ENCODE results near the gene ZBTB7C.

ZBTB7C gene

GRCh38 chr18:48099481-48100164 is 309.6 kb downstream of the ZBTB7C start:
- no peak for DNase-seq (ENCODE audit: low read depth)
- no peak overlapping the region for H3K4me3 ChIP-seq (replicated peaks; ENCODE audit: low read depth, low read length)
- TF ChIP-seq CTCF (IDR thresholded peaks at IDR 0.05; ENCODE audit: low read length, missing control alignments): no peak

GRCh38 chr18:48098538-48098937 is 310.6 kb downstream of the ZBTB7C start:
- DNase-seq (ENCODE audit: low read depth): no peak
- no peak for TF ChIP-seq CTCF (IDR thresholded peaks at IDR 0.05; ENCODE audit: low read length, missing control alignments)
- no peak overlapping the region for H3K4me3 ChIP-seq (replicated peaks; ENCODE audit: low read depth, low read length)

- no peak for DNase-seq (ENCODE audit: low read depth)
- no peak for TF ChIP-seq CTCF (IDR thresholded peaks at IDR 0.05; ENCODE audit: low read length, missing control alignments)
- H3K4me3 ChIP-seq (replicated peaks; ENCODE audit: low read depth, low read length): no peak overlapping the region
Measured at GRCh38 chr18:48098007-48098406, 311.2 kb downstream of the ZBTB7C start.

GRCh38 chr18:48095726-48096125 is 313.5 kb downstream of the ZBTB7C start:
- no peak for TF ChIP-seq CTCF (IDR thresholded peaks at IDR 0.05; ENCODE audit: low read length, missing control alignments)
- no peak overlapping the region for H3K4me3 ChIP-seq (replicated peaks; ENCODE audit: low read depth, low read length)
- no peak for DNase-seq (ENCODE audit: low read depth)

- TF ChIP-seq CTCF (IDR thresholded peaks at IDR 0.05; ENCODE audit: low read length, missing control alignments): no peak
- no peak for DNase-seq (ENCODE audit: low read depth)
- H3K4me3 ChIP-seq (replicated peaks; ENCODE audit: low read depth, low read length): no peak overlapping the region
Measured at GRCh38 chr18:48093104-48093503, 316.1 kb downstream of the ZBTB7C start.

GRCh38 chr18:48091869-48092497 is 317.2 kb downstream of the ZBTB7C start:
- DNase-seq (ENCODE audit: low read depth): no peak
- no peak overlapping the region for H3K4me3 ChIP-seq (replicated peaks; ENCODE audit: low read depth, low read length)
- TF ChIP-seq CTCF (IDR thresholded peaks at IDR 0.05; ENCODE audit: low read length, missing control alignments): no peak

GRCh38 chr18:48090702-48091101 is 318.5 kb downstream of the ZBTB7C start:
- DNase-seq (ENCODE audit: low read depth): no peak
- H3K4me3 ChIP-seq (replicated peaks; ENCODE audit: low read depth, low read length): no peak overlapping the region
- TF ChIP-seq CTCF (IDR thresholded peaks at IDR 0.05; ENCODE audit: low read length, missing control alignments): no peak

All from fibroblast of pulmonary artery (primary cell).